ENCODE measurements around the gene PCYT2. TPM values are rescaled to one million over a fixed set of nuclear protein-coding genes. Genes with fewer than 3 reads are reported as not detected.

The PCYT2 gene
- total RNA-seq, 1 donor from 2014 or later: 26.8 TPM

DNA sequence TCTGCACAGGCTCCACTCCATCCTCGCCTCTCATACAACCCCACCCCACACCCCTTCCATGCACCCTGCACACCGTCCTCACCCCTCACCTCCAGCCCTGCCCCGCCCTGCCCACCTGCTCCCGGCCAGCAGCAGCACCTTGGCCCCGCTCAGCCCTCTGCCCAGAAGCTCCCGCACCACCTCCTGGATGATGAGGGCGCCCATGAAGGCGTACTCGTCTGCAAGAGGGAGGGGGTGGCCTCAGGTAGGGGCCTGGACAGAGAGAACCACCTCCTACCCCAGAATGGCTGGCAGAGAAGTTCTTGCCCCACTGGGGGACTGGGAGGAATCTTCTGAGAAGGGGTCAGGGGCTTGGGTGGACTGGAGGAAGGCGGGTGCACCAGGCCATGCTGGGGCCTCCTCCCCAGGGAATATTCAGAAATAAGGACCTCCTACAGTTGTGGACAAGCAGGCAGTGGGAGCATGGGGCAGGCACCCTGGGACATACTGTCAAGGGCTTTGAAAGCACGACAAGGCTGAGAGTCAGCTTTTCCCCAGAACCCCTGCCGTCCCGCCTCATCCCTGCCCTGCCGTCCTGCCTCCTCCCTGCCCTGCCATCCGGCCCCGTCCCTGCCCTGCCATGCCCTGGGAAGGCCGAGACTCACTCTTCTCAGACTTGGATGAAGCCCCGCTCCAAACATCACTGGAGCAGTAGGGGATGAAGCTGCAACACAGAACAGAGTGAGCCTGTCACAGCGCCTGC is 46.7 kb upstream of the PCYT2 start:
- Mint-ChIP-seq H3K4me1 (ENCODE audit: unreplicated experiment) (peaks cover 4% of the 10 kb centered on the region), H3K36me3 (ENCODE audit: low read depth, unreplicated experiment) (peaks cover 8% of the 10 kb centered on the region), H3K27me3 (ENCODE audit: unreplicated experiment) (peaks cover 23% of the 10 kb centered on the region), H3K27ac (ENCODE audit: unreplicated experiment) (no peak overlapping the region), H3K4me3 (ENCODE audit: unreplicated experiment) (no peak overlapping the region), H3K9me3 (ENCODE audit: unreplicated experiment) (no peaks in the 10 kb centered on the region)
- no peak for TF ChIP-seq CTCF (IDR thresholded peaks at IDR 0.05; ENCODE audit: unreplicated experiment)
- no peak for DNase-seq (ENCODE audit: low spot score)

DNA sequence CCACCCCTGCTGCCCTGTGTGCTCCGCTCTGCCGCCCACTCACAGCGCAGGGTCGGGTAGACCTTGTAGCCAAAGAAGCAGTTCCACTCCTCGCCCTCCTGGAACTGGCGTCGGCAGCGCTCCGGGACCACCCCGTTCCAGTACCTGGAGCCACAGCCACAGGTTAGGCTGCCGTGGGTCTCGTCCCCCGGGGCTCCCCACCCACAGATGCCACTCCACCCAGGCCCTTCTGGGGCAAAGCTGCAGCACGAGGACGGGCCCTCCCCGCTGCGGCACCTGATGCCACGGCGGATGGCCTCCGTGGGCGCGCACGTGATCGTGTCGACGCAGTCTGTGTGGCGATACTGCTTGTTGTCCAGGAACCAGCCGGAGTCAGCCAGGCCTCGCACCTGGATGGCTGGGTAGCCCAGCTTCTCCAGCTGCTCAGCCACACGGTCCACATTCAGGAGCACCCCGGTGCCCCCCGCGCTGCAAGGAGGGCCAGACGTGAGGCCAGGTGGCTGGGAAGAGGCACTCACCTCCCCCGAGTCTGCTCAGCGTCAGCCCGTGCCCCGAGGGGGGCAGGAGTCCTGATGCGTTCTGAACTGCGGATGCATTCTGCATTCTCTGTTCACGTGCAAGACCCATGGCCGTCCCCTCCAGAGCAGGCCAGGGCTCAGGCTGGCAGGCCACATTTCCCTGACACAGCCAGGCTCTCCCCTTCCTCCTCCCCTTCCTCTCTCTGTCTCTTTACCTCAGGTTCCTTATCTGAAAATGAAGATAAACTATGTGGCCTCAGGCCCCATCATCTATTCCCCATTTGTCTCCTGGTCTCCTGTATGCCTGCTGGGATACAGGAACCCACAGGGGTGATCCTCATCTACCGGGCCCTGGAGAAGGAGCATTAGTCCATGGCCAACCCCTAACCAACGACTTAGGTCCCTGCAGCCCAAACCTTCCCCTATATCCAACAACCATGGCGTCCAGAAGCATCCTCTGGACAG is 45.7 kb upstream of the PCYT2 start:
- H3K4me1 Mint-ChIP-seq (ENCODE audit: unreplicated experiment): peaks cover 4% of the 10 kb centered on the region
- no peak for TF ChIP-seq CTCF (IDR thresholded peaks at IDR 0.05; ENCODE audit: unreplicated experiment)
- H3K27ac Mint-ChIP-seq (ENCODE audit: unreplicated experiment): no peak overlapping the region
- H3K9me3 Mint-ChIP-seq (ENCODE audit: unreplicated experiment): no peaks in the 10 kb centered on the region
- peaks cover 8% of the 10 kb centered on the region for H3K36me3 Mint-ChIP-seq (ENCODE audit: low read depth, unreplicated experiment)
- H3K4me3 Mint-ChIP-seq (ENCODE audit: unreplicated experiment): no peak overlapping the region
- H3K27me3 Mint-ChIP-seq (ENCODE audit: unreplicated experiment): peaks cover 20% of the 10 kb centered on the region
- no peak for DNase-seq (ENCODE audit: low spot score)

- peaks cover 4% of the 10 kb centered on the region for H3K4me1 Mint-ChIP-seq (ENCODE audit: unreplicated experiment)
- H3K27me3 Mint-ChIP-seq (ENCODE audit: unreplicated experiment): peaks cover 22% of the 10 kb centered on the region
- no peak overlapping the region for H3K4me3 Mint-ChIP-seq (ENCODE audit: unreplicated experiment)
- no peak overlapping the region for H3K27ac Mint-ChIP-seq (ENCODE audit: unreplicated experiment)
- H3K36me3 Mint-ChIP-seq (ENCODE audit: low read depth, unreplicated experiment): peaks cover 8% of the 10 kb centered on the region
- DNase-seq (ENCODE audit: low spot score): no peak
- TF ChIP-seq CTCF (IDR thresholded peaks at IDR 0.05; ENCODE audit: unreplicated experiment): no peak
- H3K9me3 Mint-ChIP-seq (ENCODE audit: unreplicated experiment): no peaks in the 10 kb centered on the region
Observed at GRCh38 chr17:81955756-81956544, 44.8 kb upstream of the PCYT2 start.

- H3K36me3 Mint-ChIP-seq (ENCODE audit: low read depth, unreplicated experiment): peaks cover 8% of the 10 kb centered on the region
- H3K9me3 Mint-ChIP-seq (ENCODE audit: unreplicated experiment): no peaks in the 10 kb centered on the region
- DNase-seq (ENCODE audit: low spot score): no peak
- H3K4me3 Mint-ChIP-seq (ENCODE audit: unreplicated experiment): no peak overlapping the region
- no peak for TF ChIP-seq CTCF (IDR thresholded peaks at IDR 0.05; ENCODE audit: unreplicated experiment)
- no peak overlapping the region for H3K27ac Mint-ChIP-seq (ENCODE audit: unreplicated experiment)
- peaks cover 4% of the 10 kb centered on the region for H3K4me1 Mint-ChIP-seq (ENCODE audit: unreplicated experiment)
- peaks cover 22% of the 10 kb centered on the region for H3K27me3 Mint-ChIP-seq (ENCODE audit: unreplicated experiment)
Observed at GRCh38 chr17:81955058-81955681, 44.0 kb upstream of the PCYT2 start.

All from endothelial cell (in vitro differentiated cells).